Sigmoid colon (tissue), 7 donors: ENCODE results near the gene SGK2. TPM values are rescaled to one million over a fixed set of nuclear protein-coding genes. Genes with fewer than 3 reads are reported as not detected.

ENCODE experiments used
- DNase-seq: peaks from one replicate; pipeline ENCODE4 v3.0.0-alpha.2; 2019
- H3K27ac ChIP-seq, 4 donors: fragments of 200-600 bp; sonication (generic); one replicate each; pipeline ENCODE4 v1.5.1; 2016 to 2019; ENCODE audit warnings: mild to moderate bottlenecking in 1 of 4
- H3K27me3 ChIP-seq, 3 donors: fragments of 200-600 bp; sonication (generic); one replicate each; pipeline ENCODE4 v1.5.1; 2019; ENCODE audit warnings: mild to moderate bottlenecking in 1 of 3
- H3K36me3 ChIP-seq, 4 donors: fragments of 200-600 bp; sonication (generic); one replicate each; pipeline ENCODE4 v1.5.1; 2016 to 2019
- H3K4me1 ChIP-seq, 4 donors: fragments of 200-600 bp; sonication (generic); one replicate each; pipeline ENCODE4 v1.5.1; 2017 to 2019
- H3K4me3 ChIP-seq, 4 donors: fragments of 200-600 bp; sonication (generic); one replicate each; pipeline ENCODE4 v1.5.1; 2017 to 2019; ENCODE audit warnings: mild to moderate bottlenecking in 2 of 4, moderate library complexity in 1 of 4
- H3K9me3 ChIP-seq, 4 donors: fragments of 200-600 bp in 3 of 4; sonication (generic) in 3 of 4; one replicate each; pipeline versions ENCODE4 v1.5.1 to v1.6.1; 2013 to 2019
- CTCF ChIP-seq, 4 experiments: fragments of 450-650 bp in 3 of 4; fragments of 200-600 bp in 1 of 4; IDR thresholded peaks; one replicate each; pipeline ENCODE4 v1.5.1; 2016 to 2019; ENCODE audit warnings: antibody characterized with exemption in 4 of 4, mild to moderate bottlenecking in 3 of 4, moderate library complexity in 2 of 4
- EP300 ChIP-seq, 4 donors: sonication (generic); formaldehyde crosslinking; IDR thresholded peaks; one replicate each; pipeline ENCODE4 v1.6.1; 2017; ENCODE audit warnings: antibody characterized with exemption in 4 of 4
- POLR2A ChIP-seq, 2 donors: fragments of 450-650 bp; IDR thresholded peaks; one replicate each; pipeline ENCODE4 v1.6.1; 2016; ENCODE audit warnings: antibody characterized with exemption in 2 of 2, mild to moderate bottlenecking in 2 of 2, moderate library complexity in 2 of 2
- POLR2AphosphoS5 ChIP-seq, 4 donors: sonication (generic); formaldehyde crosslinking; IDR thresholded peaks; one replicate each; pipeline ENCODE4 v1.6.1; 2017; ENCODE audit warnings: antibody characterized with exemption in 4 of 4
- WGBS, 2 donors: extraction: QIAGEN DNeasy Blood & Tissue Kit; methylation state at CpG; one replicate each; pipeline ENCODE4 v1.1.7; 2013; 5-methylcytosine and 5-hydroxymethylcytosine counted together
- intact Hi-C: fragments of 100-400 bp; cut with DNase I; formaldehyde crosslinking; loops from one replicate; pipeline ENCODE4 v1.15.1; 2023
- polyA plus RNA-seq, 3 donors: library from polyadenylated mRNA; stranded (reverse); fragments of 200-250 nt; gene quantifications; one replicate each; pipeline ENCODE4 v1.2.3, GENCODE V29; 2013
- total RNA-seq, 4 donors: library from RNA; depleted of rRNA; stranded (reverse); fragments of >200 nt; gene quantifications; one replicate each; pipeline ENCODE4 v1.1.0, GENCODE V29; 2016
- donor health status: healthy with polysubstance abuse.
- donor health status: Bipolar disorder and iron deficiency.
- donor health status: healthy.

The SGK2 gene
- total and polyA plus RNA-seq, 7 donors: 0.66 to 114 (median 27.3) TPM; not detected in 1

GRCh38 chr20:43563991-43564390, 5.2 kb downstream of the SGK2 start:
- DNase-seq: no peak
- intact Hi-C loops: no loop called here
- no peaks in the 10 kb centered on the region for H3K4me1 ChIP-seq
- no peaks in the 10 kb centered on the region for H3K9me3 ChIP-seq
- no peaks in the 10 kb centered on the region for H3K36me3 ChIP-seq
- TF ChIP-seq EP300 (IDR thresholded peaks at IDR 0.05): no peak
- no peak for TF ChIP-seq CTCF (IDR thresholded peaks at IDR 0.05)
- no peak for TF ChIP-seq POLR2A (IDR thresholded peaks at IDR 0.05)
- no peak for TF ChIP-seq POLR2AphosphoS5 (IDR thresholded peaks at IDR 0.05)
- no peaks in the 10 kb centered on the region for H3K27me3 ChIP-seq
- no peak overlapping the region for H3K4me3 ChIP-seq
- no peak overlapping the region for H3K27ac ChIP-seq
- WGBS, 2 donors: 95 to 96% methylated on average over 7 of the region's 7 CpGs

GRCh38 chr20:43564455-43564854, 5.6 kb downstream of the SGK2 start:
- no peak for TF ChIP-seq POLR2AphosphoS5 (IDR thresholded peaks at IDR 0.05)
- no peak for TF ChIP-seq POLR2A (IDR thresholded peaks at IDR 0.05)
- no peak for TF ChIP-seq EP300 (IDR thresholded peaks at IDR 0.05)
- no peak for TF ChIP-seq CTCF (IDR thresholded peaks at IDR 0.05)
- Histone ChIP-seq H3K27ac (no peak overlapping the region), H3K9me3 (no peaks in the 10 kb centered on the region), H3K36me3 (no peaks in the 10 kb centered on the region), H3K27me3 (no peaks in the 10 kb centered on the region), H3K4me3 (no peak overlapping the region), H3K4me1 (no peaks in the 10 kb centered on the region)
- intact Hi-C loops: no loop called here
- 98% methylated on average over 8 of the region's 8 CpGs for WGBS, 2 donors
- DNase-seq: no peak

- WGBS, 2 donors: 81 to 85% methylated on average over 18 of the region's 18 CpGs
- Histone ChIP-seq H3K4me1 (no peaks in the 10 kb centered on the region), H3K36me3 (no peaks in the 10 kb centered on the region), H3K4me3 (no peak overlapping the region), H3K27ac (no peak overlapping the region), H3K9me3 (no peaks in the 10 kb centered on the region), H3K27me3 (no peaks in the 10 kb centered on the region)
- no peak for DNase-seq
- TF ChIP-seq POLR2AphosphoS5 (IDR thresholded peaks at IDR 0.05) (no peak), POLR2A (IDR thresholded peaks at IDR 0.05) (no peak), EP300 (IDR thresholded peaks at IDR 0.05) (no peak)
- intact Hi-C loops: no loop called here
Observed at GRCh38 chr20:43564993-43565757, 6.3 kb downstream of the SGK2 start.

GRCh38 chr20:43565758-43566104, 6.9 kb downstream of the SGK2 start:
- DNase-seq: no peak
- WGBS, 2 donors: 83 to 91% methylated on average over 4 of the region's 4 CpGs
- intact Hi-C loops: no loop called here
- Histone ChIP-seq H3K4me3 (no peak overlapping the region), H3K27ac (no peak overlapping the region), H3K9me3 (no peaks in the 10 kb centered on the region), H3K4me1 (no peaks in the 10 kb centered on the region), H3K27me3 (no peaks in the 10 kb centered on the region), H3K36me3 (no peaks in the 10 kb centered on the region)
- TF ChIP-seq POLR2A (IDR thresholded peaks at IDR 0.05) (no peak), CTCF (IDR thresholded peaks at IDR 0.05) (no peak), EP300 (IDR thresholded peaks at IDR 0.05) (no peak), POLR2AphosphoS5 (IDR thresholded peaks at IDR 0.05) (no peak)

GRCh38 chr20:43567477-43567876, 8.7 kb downstream of the SGK2 start:
- intact Hi-C loops: no loop called here
- WGBS, 2 donors: 90 to 92% methylated on average over 9 of the region's 9 CpGs
- Histone ChIP-seq H3K9me3 (no peaks in the 10 kb centered on the region), H3K4me3 (no peak overlapping the region), H3K27me3 (no peaks in the 10 kb centered on the region), H3K27ac (no peak overlapping the region), H3K4me1 (no peaks in the 10 kb centered on the region), H3K36me3 (no peaks in the 10 kb centered on the region)
- TF ChIP-seq EP300 (IDR thresholded peaks at IDR 0.05) (no peak), POLR2AphosphoS5 (IDR thresholded peaks at IDR 0.05) (no peak), CTCF (IDR thresholded peaks at IDR 0.05) (no peak), POLR2A (IDR thresholded peaks at IDR 0.05) (no peak)
- no peak for DNase-seq
